Middle frontal gyrus (tissue), 1 donor: ENCODE data around the gene IKBKE.

Experiments
- DNase-seq: peaks from one replicate; pipeline ENCODE4 v3.0.0-alpha.2; 2015; ENCODE audit warnings: low spot score; ENCODE audit errors: extremely low spot score

Gene IKBKE

GRCh38 chr1:206495011-206495461 lies 24.8 kb downstream of the IKBKE start:
- no peak for DNase-seq

GRCh38 chr1:206495493-206496046 lies 25.3 kb downstream of the IKBKE start:
- DNase-seq: no peak

- no peak for DNase-seq
Observed at GRCh38 chr1:206496131-206496793, 26.0 kb downstream of the IKBKE start.

GRCh38 chr1:206497363-206497762 lies 27.1 kb downstream of the IKBKE start:
- no peak for DNase-seq

- DNase-seq: no peak
Observed at GRCh38 chr1:206497774-206498173, 27.5 kb downstream of the IKBKE start.

GRCh38 chr1:206498685-206499084 lies 28.4 kb downstream of the IKBKE start:
- no peak for DNase-seq

- no peak for DNase-seq
Observed at GRCh38 chr1:206500046-206500445, 29.8 kb downstream of the IKBKE start.

GRCh38 chr1:206501881-206502280 lies 31.6 kb downstream of the IKBKE start:
- DNase-seq: no peak

- no peak for DNase-seq
Observed at GRCh38 chr1:206502403-206502802, 32.1 kb downstream of the IKBKE start.

- no peak for DNase-seq
Observed at GRCh38 chr1:206502812-206503211, 32.5 kb downstream of the IKBKE start.

- DNase-seq: no peak
Observed at GRCh38 chr1:206503591-206504362, 33.5 kb downstream of the IKBKE start.

GRCh38 chr1:206504363-206504713 lies 34.1 kb downstream of the IKBKE start:
- no peak for DNase-seq

GRCh38 chr1:206505702-206506355 lies 35.6 kb downstream of the IKBKE start:
- no peak for DNase-seq

GRCh38 chr1:206506405-206507283 lies 36.4 kb downstream of the IKBKE start:
- no peak for DNase-seq

- DNase-seq: no peak
Observed at GRCh38 chr1:206507284-206508129, 37.2 kb downstream of the IKBKE start, which contains the start of gene RASSF5. TSS of gene RASSF5 (plus strand) at chr1:206507531. CDS start at chr1:206507603, 72 bp downstream.

GRCh38 chr1:206508130-206508889 lies 38.0 kb downstream of the IKBKE start:
- no peak for DNase-seq

- no peak for DNase-seq
Observed at GRCh38 chr1:206508956-206509355, 38.7 kb downstream of the IKBKE start.

- no peak for DNase-seq
Observed at GRCh38 chr1:206509612-206510257, 39.5 kb downstream of the IKBKE start.

- DNase-seq: no peak
Observed at GRCh38 chr1:206510371-206510770, 40.1 kb downstream of the IKBKE start.
